8988T (cell line): ENCODE results near the gene TMEM271.

ENCODE experiments used
- DNase-seq: peaks from one replicate; pipeline ENCODE4 v3.0.0; 2011

TMEM271 gene

GRCh38 chr4:576245-576821 lies at the start of gene TMEM271:
Gene TMEM271 (minus strand): TSS chr4:576295. CDS start chr4:576062, 233 bp downstream.
- no peak for DNase-seq

GRCh38 chr4:625631-626161 lies 49.6 kb upstream of the TMEM271 start:
- DNase-seq = no peak

- DNase-seq = no peak
Measured at GRCh38 chr4:624705-625590, 48.9 kb upstream of the TMEM271 start, which contains the start of gene PDE6B. Gene PDE6B (plus strand): TSS chr4:625573. CDS start chr4:625627, 54 bp downstream.

- DNase-seq = no peak
Measured at GRCh38 chr4:623914-624566, 47.9 kb upstream of the TMEM271 start.

- no peak for DNase-seq
Measured at GRCh38 chr4:622996-623913, 47.2 kb upstream of the TMEM271 start.

- DNase-seq = no peak
Measured at GRCh38 chr4:622071-622995, 46.2 kb upstream of the TMEM271 start.

GRCh38 chr4:621296-622070 lies 45.4 kb upstream of the TMEM271 start:
- DNase-seq = no peak

GRCh38 chr4:620851-621261 lies 44.8 kb upstream of the TMEM271 start:
- DNase-seq = no peak

- DNase-seq = no peak
Measured at GRCh38 chr4:620201-620600, 44.1 kb upstream of the TMEM271 start.

GRCh38 chr4:617644-618641 lies 41.8 kb upstream of the TMEM271 start:
- DNase-seq = no peak

- no peak for DNase-seq
Measured at GRCh38 chr4:616911-617643, 41.0 kb upstream of the TMEM271 start.

GRCh38 chr4:616091-616490 lies 40.0 kb upstream of the TMEM271 start:
- no peak for DNase-seq

- no peak for DNase-seq
Measured at GRCh38 chr4:613126-613525, 37.0 kb upstream of the TMEM271 start.

- no peak for DNase-seq
Measured at GRCh38 chr4:612749-613125, 36.6 kb upstream of the TMEM271 start.

- DNase-seq = no peak
Measured at GRCh38 chr4:612052-612748, 36.1 kb upstream of the TMEM271 start.

- no peak for DNase-seq
Measured at GRCh38 chr4:610411-611261, 34.5 kb upstream of the TMEM271 start.
